ENCODE results near the gene STAT5B. TPM values are rescaled to one million over a fixed set of nuclear protein-coding genes. Genes with fewer than 3 reads are reported as not detected.

The STAT5B gene
- polyA plus RNA-seq, 2 donors = 14.0 to 14.4 TPM

DNA sequence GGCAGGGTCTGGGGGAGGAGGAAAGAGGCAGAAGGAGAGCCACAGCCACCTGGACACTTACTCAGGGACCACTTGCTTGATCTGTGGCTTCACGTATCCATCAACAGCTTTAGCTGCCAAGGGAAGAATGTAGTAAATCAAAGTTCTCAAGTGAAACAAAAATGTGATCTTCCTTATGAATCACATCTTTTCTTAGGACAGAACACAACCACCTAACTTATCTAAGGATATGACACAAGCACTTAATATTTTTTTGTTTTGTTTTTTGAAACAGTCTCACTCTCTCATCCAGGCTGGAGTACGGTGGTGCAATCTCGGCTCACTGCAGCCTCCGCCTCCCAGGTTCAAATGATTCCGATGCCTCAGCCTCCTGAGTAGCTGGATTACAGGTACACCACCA, 73.5 kb downstream of the STAT5B start:
- no peak overlapping the region for H3K27ac ChIP-seq (ENCODE audit: low read depth in 2 of 2, low read length in 1 of 2)
- no peaks in the 10 kb centered on the region for H3K27me3 ChIP-seq (ENCODE audit: control insufficient read depth in 1 of 2, insufficient read depth in 2 of 2, low read length in 2 of 2)
- WGBS, 2 donors = 95 to 98% methylated on average over 5 of the region's 5 CpGs
- no peaks in the 10 kb centered on the region for H3K4me1 ChIP-seq (ENCODE audit: control insufficient read depth in 2 of 2, insufficient read depth in 2 of 2, low read length in 1 of 2)
- peaks cover 13% of the 10 kb centered on the region in 2 donors for H3K36me3 ChIP-seq (ENCODE audit: control insufficient read depth in 2 of 2, insufficient read depth in 2 of 2, low read length in 1 of 2)
- H3K4me3 ChIP-seq (ENCODE audit: low read depth in 1 of 2, low read length in 2 of 2) = no peak overlapping the region
- no peaks in the 10 kb centered on the region for H3K9me3 ChIP-seq (ENCODE audit: control insufficient read depth in 2 of 2, insufficient read depth in 1 of 2, low read depth in 1 of 2, low read length in 1 of 2)

DNA sequence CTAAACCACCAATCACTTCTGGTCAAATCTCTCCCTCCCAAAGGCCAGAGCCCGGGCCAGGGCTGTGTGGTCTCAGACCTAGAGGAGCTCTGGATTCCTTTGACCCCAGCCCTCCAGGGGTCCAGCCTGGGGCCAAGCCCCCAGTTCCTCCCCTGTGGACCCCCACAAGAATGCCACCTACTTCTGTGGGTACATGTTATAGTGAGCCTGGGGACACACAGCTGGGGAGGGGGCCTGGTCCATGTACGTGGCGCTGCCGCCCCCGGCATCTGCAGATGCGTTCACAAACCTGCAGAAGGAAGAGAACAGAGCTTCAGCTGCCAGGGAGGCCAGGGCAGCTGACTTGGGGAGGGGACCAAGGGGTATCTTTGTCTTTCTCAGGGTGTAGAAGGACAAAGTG, 74.0 kb downstream of the STAT5B start:
- Histone ChIP-seq H3K4me3 (ENCODE audit: low read depth in 1 of 2, low read length in 2 of 2) (no peak overlapping the region), H3K27me3 (ENCODE audit: control insufficient read depth in 1 of 2, insufficient read depth in 2 of 2, low read length in 2 of 2) (no peaks in the 10 kb centered on the region), H3K36me3 (ENCODE audit: control insufficient read depth in 2 of 2, insufficient read depth in 2 of 2, low read length in 1 of 2) (peaks cover 13% of the 10 kb centered on the region in 2 donors), H3K4me1 (ENCODE audit: control insufficient read depth in 2 of 2, insufficient read depth in 2 of 2, low read length in 1 of 2) (no peaks in the 10 kb centered on the region), H3K27ac (ENCODE audit: low read depth in 2 of 2, low read length in 1 of 2) (no peak overlapping the region), H3K9me3 (ENCODE audit: control insufficient read depth in 2 of 2, insufficient read depth in 1 of 2, low read depth in 1 of 2, low read length in 1 of 2) (no peaks in the 10 kb centered on the region)
- WGBS, 2 donors = 93 to 100% methylated on average over 6 of the region's 6 CpGs

- no peaks in the 10 kb centered on the region for H3K4me1 ChIP-seq (ENCODE audit: control insufficient read depth in 2 of 2, insufficient read depth in 2 of 2, low read length in 1 of 2)
- no peak overlapping the region for H3K4me3 ChIP-seq (ENCODE audit: low read depth in 1 of 2, low read length in 2 of 2)
- 77 to 93% methylated on average over 10 of the region's 10 CpGs for WGBS, 2 donors
- H3K27ac ChIP-seq (ENCODE audit: low read depth in 2 of 2, low read length in 1 of 2) = no peak overlapping the region
- H3K9me3 ChIP-seq (ENCODE audit: control insufficient read depth in 2 of 2, insufficient read depth in 1 of 2, low read depth in 1 of 2, low read length in 1 of 2) = no peaks in the 10 kb centered on the region
- H3K36me3 ChIP-seq (ENCODE audit: control insufficient read depth in 2 of 2, insufficient read depth in 2 of 2, low read length in 1 of 2) = peaks cover 13% of the 10 kb centered on the region in 2 donors
- H3K27me3 ChIP-seq (ENCODE audit: control insufficient read depth in 1 of 2, insufficient read depth in 2 of 2, low read length in 2 of 2) = no peaks in the 10 kb centered on the region
Observed at GRCh38 chr17:42201458-42201772, 74.8 kb downstream of the STAT5B start.

- peaks cover 13% of the 10 kb centered on the region in 2 donors for H3K36me3 ChIP-seq (ENCODE audit: control insufficient read depth in 2 of 2, insufficient read depth in 2 of 2, low read length in 1 of 2)
- 65 to 71% methylated on average over 14 of the region's 14 CpGs for WGBS, 2 donors
- no peaks in the 10 kb centered on the region for H3K27me3 ChIP-seq (ENCODE audit: control insufficient read depth in 1 of 2, insufficient read depth in 2 of 2, low read length in 2 of 2)
- H3K4me3 ChIP-seq (ENCODE audit: low read depth in 1 of 2, low read length in 2 of 2) = no peak overlapping the region
- no peaks in the 10 kb centered on the region for H3K4me1 ChIP-seq (ENCODE audit: control insufficient read depth in 2 of 2, insufficient read depth in 2 of 2, low read length in 1 of 2)
- H3K9me3 ChIP-seq (ENCODE audit: control insufficient read depth in 2 of 2, insufficient read depth in 1 of 2, low read depth in 1 of 2, low read length in 1 of 2) = no peaks in the 10 kb centered on the region
- H3K27ac ChIP-seq (ENCODE audit: low read depth in 2 of 2, low read length in 1 of 2) = no peak overlapping the region
Observed at GRCh38 chr17:42200706-42201457, 75.3 kb downstream of the STAT5B start.

DNA sequence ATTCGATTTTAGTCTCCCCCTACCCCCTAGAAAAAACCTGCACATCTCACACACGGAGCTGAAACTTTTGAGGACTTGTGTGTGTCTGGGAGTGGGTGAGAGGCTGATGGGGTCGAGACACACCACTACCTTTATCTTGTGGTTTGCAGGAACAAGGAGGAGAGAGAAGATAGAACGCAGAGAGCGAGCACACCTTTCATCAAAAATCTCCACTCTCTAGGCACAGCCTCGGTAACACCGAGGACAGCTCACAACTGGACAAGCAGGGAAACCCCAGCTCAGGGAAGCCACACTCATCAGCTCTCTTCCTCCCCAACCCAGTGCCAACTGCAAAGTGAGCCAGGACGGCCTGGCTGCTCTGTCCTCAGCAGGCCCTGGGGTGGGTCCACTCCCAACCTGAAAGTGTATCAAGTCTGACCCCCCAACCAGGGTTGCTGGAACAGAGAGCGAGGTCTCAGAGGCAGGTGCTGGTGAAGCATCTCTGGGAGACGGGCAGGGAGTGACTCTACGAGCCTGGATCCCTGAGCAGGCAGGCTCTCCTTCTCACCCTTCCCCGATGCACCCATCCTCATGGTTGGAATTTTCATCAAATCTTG, 76.7 kb downstream of the STAT5B start:
- WGBS, 2 donors = 78 to 82% methylated on average over 12 of the region's 12 CpGs
- Histone ChIP-seq H3K4me3 (ENCODE audit: low read depth in 1 of 2, low read length in 2 of 2) (no peak overlapping the region), H3K27me3 (ENCODE audit: control insufficient read depth in 1 of 2, insufficient read depth in 2 of 2, low read length in 2 of 2) (no peaks in the 10 kb centered on the region), H3K4me1 (ENCODE audit: control insufficient read depth in 2 of 2, insufficient read depth in 2 of 2, low read length in 1 of 2) (peaks cover 0 to 1% of the 10 kb centered on the region in 2 donors), H3K9me3 (ENCODE audit: control insufficient read depth in 2 of 2, insufficient read depth in 1 of 2, low read depth in 1 of 2, low read length in 1 of 2) (no peaks in the 10 kb centered on the region), H3K36me3 (ENCODE audit: control insufficient read depth in 2 of 2, insufficient read depth in 2 of 2, low read length in 1 of 2) (peaks cover 11 to 13% of the 10 kb centered on the region in 2 donors), H3K27ac (ENCODE audit: low read depth in 2 of 2, low read length in 1 of 2) (no peak overlapping the region)

- Histone ChIP-seq H3K27me3 (ENCODE audit: control insufficient read depth in 1 of 2, insufficient read depth in 2 of 2, low read length in 2 of 2) (no peaks in the 10 kb centered on the region), H3K27ac (ENCODE audit: low read depth in 2 of 2, low read length in 1 of 2) (no peak overlapping the region), H3K36me3 (ENCODE audit: control insufficient read depth in 2 of 2, insufficient read depth in 2 of 2, low read length in 1 of 2) (peaks cover 8 to 11% of the 10 kb centered on the region in 2 donors), H3K9me3 (ENCODE audit: control insufficient read depth in 2 of 2, insufficient read depth in 1 of 2, low read depth in 1 of 2, low read length in 1 of 2) (no peaks in the 10 kb centered on the region), H3K4me3 (ENCODE audit: low read depth in 1 of 2, low read length in 2 of 2) (no peak overlapping the region), H3K4me1 (ENCODE audit: control insufficient read depth in 2 of 2, insufficient read depth in 2 of 2, low read length in 1 of 2) (peaks cover 2 to 3% of the 10 kb centered on the region in 2 donors)
- 76 to 78% methylated on average over 4 of the region's 4 CpGs for WGBS, 2 donors
Observed at GRCh38 chr17:42198897-42199296, 77.3 kb downstream of the STAT5B start.

- Histone ChIP-seq H3K27me3 (ENCODE audit: control insufficient read depth in 1 of 2, insufficient read depth in 2 of 2, low read length in 2 of 2) (no peaks in the 10 kb centered on the region), H3K9me3 (ENCODE audit: control insufficient read depth in 2 of 2, insufficient read depth in 1 of 2, low read depth in 1 of 2, low read length in 1 of 2) (no peaks in the 10 kb centered on the region)
- 91 to 92% methylated on average over 8 of the region's 8 CpGs for WGBS, 2 donors
Observed at GRCh38 chr17:42197564-42198156, 78.5 kb downstream of the STAT5B start.

GRCh38 chr17:42193969-42194899, 82.0 kb downstream of the STAT5B start, which contains the start of gene GHDC:
TSS of gene GHDC (minus strand) at chr17:42194494. CDS start at chr17:42193581, 913 bp downstream.
- no peaks in the 10 kb centered on the region for H3K36me3 ChIP-seq (ENCODE audit: control insufficient read depth in 2 of 2, insufficient read depth in 2 of 2, low read length in 1 of 2)
- 27% methylated on average over 24 of the region's 24 CpGs for WGBS, 2 donors
- no peaks in the 10 kb centered on the region for H3K27me3 ChIP-seq (ENCODE audit: control insufficient read depth in 1 of 2, insufficient read depth in 2 of 2, low read length in 2 of 2)
- no peaks in the 10 kb centered on the region for H3K9me3 ChIP-seq (ENCODE audit: control insufficient read depth in 2 of 2, insufficient read depth in 1 of 2, low read depth in 1 of 2, low read length in 1 of 2)
- H3K4me3 ChIP-seq (ENCODE audit: low read depth in 1 of 2, low read length in 2 of 2) = peak within 1 kb of the TSS; percentile 81 to 85
- H3K27ac ChIP-seq (ENCODE audit: low read depth in 2 of 2, low read length in 1 of 2) = peak within 1 kb of the TSS; percentile 83 to 93
- peaks cover 2 to 7% of the 10 kb centered on the region in 2 donors for H3K4me1 ChIP-seq (ENCODE audit: control insufficient read depth in 2 of 2, insufficient read depth in 2 of 2, low read length in 1 of 2)

More at GRCh38 chr17:42197564-42198156, 78.5 kb downstream of the STAT5B start:
- H3K36me3 ChIP-seq (ENCODE audit: control insufficient read depth in 2 of 2, insufficient read depth in 2 of 2, low read length in 1 of 2) = peaks cover 8 to 9% of the 10 kb centered on the region in 2 donors
- peaks cover 2 to 3% of the 10 kb centered on the region in 2 donors for H3K4me1 ChIP-seq (ENCODE audit: control insufficient read depth in 2 of 2, insufficient read depth in 2 of 2, low read length in 1 of 2)
- no peak overlapping the region for H3K4me3 ChIP-seq (ENCODE audit: low read depth in 1 of 2, low read length in 2 of 2)
- no peak overlapping the region for H3K27ac ChIP-seq (ENCODE audit: low read depth in 2 of 2, low read length in 1 of 2)

Data from esophagus (tissue), 2 donors.